ENCODE results near the gene AP1AR.
"Not testable (repeated sequence)": the region's sequence is repeated elsewhere in the genome, so short reads cannot be mapped to it uniquely, and the experiment has no call there.

The AP1AR gene

DNA sequence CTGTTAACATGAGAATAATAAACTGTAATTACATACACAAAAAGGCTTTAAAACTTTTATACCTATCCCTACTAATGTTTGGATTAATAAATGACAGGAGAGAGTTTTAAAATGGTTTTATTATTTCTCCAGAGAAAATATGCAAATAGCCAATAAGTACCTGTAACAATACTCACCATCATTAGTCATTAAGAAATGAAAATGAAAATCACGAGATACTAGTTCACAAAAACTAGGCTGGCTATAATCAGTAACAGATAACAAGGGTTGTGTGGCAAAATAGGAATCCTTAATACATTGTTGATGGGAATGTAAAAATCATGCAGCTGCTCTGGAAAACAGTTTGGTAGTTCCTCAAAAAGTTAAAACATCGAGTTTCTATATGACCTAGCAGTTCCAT lies 25.2 kb upstream of the AP1AR start:
- Histone ChIP-seq H3K9me3 (ENCODE audit: insufficient read depth, low read length) (no peaks in the 10 kb centered on the region), H3K4me2 (ENCODE audit: low read length) (peak overlapping the region; percentile 64)

DNA sequence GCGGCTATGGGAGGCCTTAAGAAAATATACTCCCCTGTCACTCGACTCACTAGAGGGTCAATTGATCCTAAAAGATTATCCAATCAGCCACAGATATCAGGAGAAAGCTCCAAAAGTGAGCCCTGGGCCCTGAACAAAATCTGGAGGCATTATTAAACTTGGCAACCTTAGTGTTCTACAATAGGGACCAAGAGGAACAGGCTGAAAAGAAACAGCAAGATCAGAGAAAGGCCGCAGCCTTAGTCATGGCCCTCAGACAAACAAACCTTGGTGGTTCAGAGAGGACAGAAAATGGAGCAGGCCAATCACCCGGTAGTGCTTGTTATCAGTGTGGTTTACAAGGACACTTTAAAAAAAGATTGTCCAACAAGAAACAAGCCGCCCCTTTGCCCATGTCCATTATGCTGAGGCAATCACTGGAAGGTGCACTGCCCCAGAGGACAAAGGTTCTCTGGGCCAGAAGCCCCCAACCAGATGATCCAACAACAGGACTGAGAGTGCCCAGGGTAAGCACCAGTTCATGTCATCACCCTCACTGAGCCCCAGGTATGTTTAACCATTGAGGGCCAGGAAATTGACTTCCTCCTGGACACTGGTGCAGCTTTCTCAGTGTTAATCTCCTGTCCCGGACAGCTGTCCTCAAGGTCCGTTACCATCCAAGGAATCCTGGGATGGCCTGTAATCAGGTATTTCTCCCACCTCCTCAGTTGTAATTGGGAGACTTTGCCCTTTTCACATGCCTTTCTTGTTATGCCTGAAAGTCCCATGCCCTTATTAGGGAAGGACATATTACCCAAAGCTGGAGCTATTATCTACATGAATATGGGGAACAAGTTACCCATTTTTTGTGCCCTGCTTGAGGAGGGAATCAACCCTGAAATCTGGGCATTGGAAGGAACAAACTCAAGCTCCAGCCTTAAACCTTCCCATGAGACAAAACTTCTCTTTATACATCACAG lies 23.2 kb upstream of the AP1AR start:
- not testable (repeated sequence) for H2AFZ ChIP-seq (ENCODE audit: low read depth, low read length); H3K9ac ChIP-seq (ENCODE audit: low read length); H3K27me3 ChIP-seq (ENCODE audit: low read depth, low read length); H4K20me1 ChIP-seq (ENCODE audit: insufficient read depth, low read length); H3K79me2 ChIP-seq (ENCODE audit: low read length); H3K4me2 ChIP-seq (ENCODE audit: low read length); H3K27ac ChIP-seq (ENCODE audit: low read length); H3K4me3 ChIP-seq (ENCODE audit: low read length)
- H3K4me1 ChIP-seq (ENCODE audit: low read length) = peaks cover 49% of the 10 kb centered on the region
- peaks cover 12% of the 10 kb centered on the region; the same call in 1 of the 2 replicates for H3K9me3 ChIP-seq (ENCODE audit: insufficient read depth, low read length)
- peaks cover 13% of the 10 kb centered on the region for H3K36me3 ChIP-seq (replicated peaks; ENCODE audit: low read depth, low read length)

More for the DNA sequence above, 25.2 kb upstream of the AP1AR start:
- H3K79me2 ChIP-seq (ENCODE audit: low read length) = no peaks in the 10 kb centered on the region
- H3K4me1 ChIP-seq (ENCODE audit: low read length) = peaks cover 55% of the 10 kb centered on the region
- peak overlapping the region; percentile 75 for H3K27ac ChIP-seq (ENCODE audit: low read length)
- H2AFZ ChIP-seq (ENCODE audit: low read depth, low read length) = no peak overlapping the region
- H3K27me3 ChIP-seq (ENCODE audit: low read depth, low read length) = no peaks in the 10 kb centered on the region
- H4K20me1 ChIP-seq (ENCODE audit: insufficient read depth, low read length) = no peaks in the 10 kb centered on the region
- H3K9ac ChIP-seq (ENCODE audit: low read length) = peak overlapping the region; percentile 36
- TF ChIP-seq, protein P1, sequence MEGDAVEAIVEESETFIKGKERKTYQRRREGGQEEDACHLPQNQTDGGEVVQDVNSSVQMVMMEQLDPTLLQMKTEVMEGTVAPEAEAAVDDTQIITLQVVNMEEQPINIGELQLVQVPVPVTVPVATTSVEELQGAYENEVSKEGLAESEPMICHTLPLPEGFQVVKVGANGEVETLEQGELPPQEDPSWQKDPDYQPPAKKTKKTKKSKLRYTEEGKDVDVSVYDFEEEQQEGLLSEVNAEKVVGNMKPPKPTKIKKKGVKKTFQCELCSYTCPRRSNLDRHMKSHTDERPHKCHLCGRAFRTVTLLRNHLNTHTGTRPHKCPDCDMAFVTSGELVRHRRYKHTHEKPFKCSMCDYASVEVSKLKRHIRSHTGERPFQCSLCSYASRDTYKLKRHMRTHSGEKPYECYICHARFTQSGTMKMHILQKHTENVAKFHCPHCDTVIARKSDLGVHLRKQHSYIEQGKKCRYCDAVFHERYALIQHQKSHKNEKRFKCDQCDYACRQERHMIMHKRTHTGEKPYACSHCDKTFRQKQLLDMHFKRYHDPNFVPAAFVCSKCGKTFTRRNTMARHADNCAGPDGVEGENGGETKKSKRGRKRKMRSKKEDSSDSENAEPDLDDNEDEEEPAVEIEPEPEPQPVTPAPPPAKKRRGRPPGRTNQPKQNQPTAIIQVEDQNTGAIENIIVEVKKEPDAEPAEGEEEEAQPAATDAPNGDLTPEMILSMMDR (IDR thresholded peaks at IDR 0.05; ENCODE audit: low read depth, low read length) = no peak
- TF ChIP-seq EZH2phosphoT487 (IDR thresholded peaks at IDR 0.05; ENCODE audit: low read depth) = no peak
- peak overlapping the region; percentile 54 for H3K4me3 ChIP-seq (ENCODE audit: low read length)
- H3K36me3 ChIP-seq (replicated peaks; ENCODE audit: low read depth, low read length) = no peaks in the 10 kb centered on the region

DNA sequence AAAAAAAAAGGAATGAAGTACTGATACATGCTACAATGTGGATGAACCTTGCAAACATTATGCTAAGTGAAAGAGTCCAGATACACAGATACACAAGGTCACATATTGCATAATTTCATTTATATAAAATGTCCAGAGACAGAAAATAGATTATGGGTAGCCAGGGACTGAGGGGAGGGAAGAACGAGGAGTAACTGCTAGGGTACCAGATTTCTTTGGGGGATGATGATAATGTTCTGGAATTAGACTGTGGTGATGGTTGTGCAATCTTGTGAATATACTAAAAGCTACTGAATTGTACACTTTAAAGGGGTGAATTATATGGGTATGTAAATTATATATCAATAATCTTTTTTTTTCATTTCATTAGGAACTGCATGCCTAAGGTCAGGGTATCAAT lies 20.8 kb upstream of the AP1AR start:
- Histone ChIP-seq H4K20me1 (ENCODE audit: insufficient read depth, low read length) (no peaks in the 10 kb centered on the region), H3K79me2 (ENCODE audit: low read length) (no peaks in the 10 kb centered on the region), H2AFZ (ENCODE audit: low read depth, low read length) (no peak overlapping the region), H3K27me3 (ENCODE audit: low read depth, low read length) (no peaks in the 10 kb centered on the region), H3K9ac (ENCODE audit: low read length) (no peak overlapping the region), H3K4me3 (ENCODE audit: low read length) (no peak overlapping the region), H3K4me2 (ENCODE audit: low read length) (no peak overlapping the region), H3K4me1 (ENCODE audit: low read length) (peaks cover 51% of the 10 kb centered on the region), H3K9me3 (ENCODE audit: insufficient read depth, low read length) (peaks cover 12% of the 10 kb centered on the region; the same call in 1 of the 2 replicates), H3K27ac (ENCODE audit: low read length) (no peak overlapping the region), H3K36me3 (replicated peaks; ENCODE audit: low read depth, low read length) (peaks cover 13% of the 10 kb centered on the region)
- TF ChIP-seq, protein P1 (IDR thresholded peaks at IDR 0.05; ENCODE audit: low read depth, low read length) = no peak
- TF ChIP-seq EZH2phosphoT487 (IDR thresholded peaks at IDR 0.05; ENCODE audit: low read depth) = no peak

DNA sequence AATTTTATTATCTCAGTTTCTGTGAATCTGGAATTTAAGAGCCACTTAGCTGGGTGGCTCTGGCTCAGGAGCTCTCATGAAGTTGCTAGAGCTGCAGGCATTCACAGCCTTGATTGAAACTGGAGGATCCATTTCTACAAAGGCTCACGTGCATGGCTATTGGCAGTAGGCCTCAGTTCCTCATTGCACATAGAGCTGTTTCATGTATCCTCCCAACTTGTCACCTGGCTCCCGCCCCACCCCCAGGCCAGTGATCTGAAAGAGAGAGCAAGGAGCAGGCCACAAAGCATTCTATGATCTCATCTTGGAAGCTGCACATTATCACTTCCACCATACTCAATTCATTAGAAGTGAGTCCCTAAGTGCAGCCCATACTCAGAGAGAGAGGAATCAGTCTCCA lies 18.5 kb upstream of the AP1AR start:
- Histone ChIP-seq H3K4me1 (ENCODE audit: low read length) (peaks cover 32% of the 10 kb centered on the region), H3K4me3 (ENCODE audit: low read length) (peak overlapping the region; percentile 47), H3K79me2 (ENCODE audit: low read length) (no peaks in the 10 kb centered on the region), H3K27ac (ENCODE audit: low read length) (peak overlapping the region; percentile 92), H3K9me3 (ENCODE audit: insufficient read depth, low read length) (peaks cover 12% of the 10 kb centered on the region; the same call in 1 of the 2 replicates), H3K27me3 (ENCODE audit: low read depth, low read length) (no peaks in the 10 kb centered on the region), H3K36me3 (replicated peaks; ENCODE audit: low read depth, low read length) (peaks cover 13% of the 10 kb centered on the region), H2AFZ (ENCODE audit: low read depth, low read length) (0 out of 2 replicates have a peak overlapping the region, but pooled peaks have one; percentile 27), H4K20me1 (ENCODE audit: insufficient read depth, low read length) (no peaks in the 10 kb centered on the region), H3K4me2 (ENCODE audit: low read length) (peak overlapping the region; percentile 81), H3K9ac (ENCODE audit: low read length) (peak overlapping the region; percentile 67)
- TF ChIP-seq, protein P1 (IDR thresholded peaks at IDR 0.05; ENCODE audit: low read depth, low read length) = no peak
